VCaP (cell line): ENCODE measurements around the gene IGLL1.

Experiments
- H3K27ac ChIP-seq: fragments of 450-650 bp; 2 replicates; pipeline ENCODE4 v1.5.1; 2017
- CTCF ChIP-seq: fragments of 450-650 bp; conservative IDR thresholded peaks from 2 replicates; pipeline ENCODE4 v1.5.1; 2017; ENCODE audit warnings: mild to moderate bottlenecking, moderate library complexity

Gene IGLL1

DNA sequence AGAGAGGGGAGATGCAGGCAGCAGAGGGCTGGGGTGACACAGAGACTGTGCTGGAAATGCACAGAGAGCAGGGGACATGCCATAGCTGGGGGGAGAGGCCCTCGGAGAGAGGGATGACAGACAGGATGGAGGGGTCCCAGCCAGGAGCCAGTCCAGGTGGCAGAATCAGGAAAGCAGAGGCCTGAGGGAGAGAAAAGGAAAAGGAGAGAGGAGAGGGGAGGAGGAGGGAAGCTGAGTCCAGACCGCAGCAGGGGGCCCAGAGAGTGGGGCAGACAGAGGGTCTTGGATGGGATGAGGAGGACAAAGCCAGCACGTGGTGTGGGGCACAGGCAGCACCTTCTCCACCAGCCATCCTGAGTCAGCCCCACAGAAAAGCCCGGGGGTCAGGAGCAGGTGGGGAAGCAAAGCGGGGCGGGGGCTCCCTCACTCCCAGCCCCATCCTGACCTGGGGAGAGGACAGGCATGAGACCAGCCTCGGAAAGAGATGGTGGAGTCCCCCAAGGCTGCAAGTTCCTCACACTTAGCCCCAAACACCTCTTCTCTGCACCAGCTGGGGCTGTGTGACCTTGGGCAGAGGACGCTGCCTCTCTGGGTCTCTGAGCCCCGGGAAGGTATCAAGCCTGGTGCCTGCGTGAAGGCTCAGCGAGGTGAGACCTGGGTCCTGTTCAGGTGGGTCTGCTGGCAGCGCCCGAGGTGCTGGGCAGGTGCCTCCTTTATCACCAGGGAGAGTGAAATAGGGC lies 48.0 kb downstream of the IGLL1 start:
- peak overlapping the region; percentile 100; the same call in 1 of the 2 replicates for H3K27ac ChIP-seq
- no peak for TF ChIP-seq CTCF

- H3K27ac ChIP-seq: peak overlapping the region; percentile 100; the same call in 1 of the 2 replicates
These were observed 48.7 kb downstream of the IGLL1 start for GRCh38 chr22:23531283-23531956.

DNA sequence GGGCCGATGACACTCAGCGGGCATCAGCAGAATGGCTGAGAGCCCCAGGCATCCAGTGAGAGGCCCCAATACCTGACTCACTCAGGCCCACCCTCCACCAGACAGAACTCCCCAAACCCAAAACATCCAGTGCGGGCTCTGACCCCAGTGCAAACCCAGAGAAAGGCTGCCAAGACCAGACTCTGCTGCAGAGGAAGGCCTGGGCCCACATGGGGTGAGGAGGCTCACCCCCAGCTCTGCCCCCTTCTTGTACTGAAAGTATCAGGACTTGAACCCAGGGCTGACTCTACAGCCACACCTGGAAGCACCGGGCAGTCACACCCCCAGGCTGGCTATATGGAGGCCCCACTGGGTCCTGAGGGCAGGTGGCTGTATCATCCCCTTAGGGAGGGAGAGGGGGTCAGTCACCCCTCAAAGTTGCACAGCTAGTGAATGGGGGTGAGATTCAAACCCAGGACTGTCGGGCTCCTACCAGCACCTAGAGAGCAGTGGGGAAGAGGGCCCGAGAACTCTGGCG lies 49.3 kb downstream of the IGLL1 start:
- TF ChIP-seq CTCF: no peak
- peak overlapping the region; percentile 100; the same call in 1 of the 2 replicates for H3K27ac ChIP-seq

More at GRCh38 chr22:23531283-23531956, 48.7 kb downstream of the IGLL1 start:
- TF ChIP-seq CTCF: no peak

- H3K27ac ChIP-seq: no peak overlapping the region
- no peak for TF ChIP-seq CTCF
These were observed 50.0 kb downstream of the IGLL1 start for GRCh38 chr22:23530106-23530505.

- H3K27ac ChIP-seq: no peak overlapping the region
- TF ChIP-seq CTCF: no peak
These were observed 50.7 kb downstream of the IGLL1 start for GRCh38 chr22:23529166-23530103.

- TF ChIP-seq CTCF: no peak
- H3K27ac ChIP-seq: peak overlapping the region; percentile 43; the same call in 1 of the 2 replicates
These were observed 51.9 kb downstream of the IGLL1 start for GRCh38 chr22:23527971-23528740.
